Hepatocyte (in vitro differentiated cells): Measurements from ENCODE around the gene NR2C2. TPM values are rescaled to one million over a fixed set of nuclear protein-coding genes. Genes with fewer than 3 reads are reported as not detected.

Experiments used
- DNase-seq: peaks from one replicate; pipeline ENCODE4 v3.0.0-alpha.2; 2016; ENCODE audit warnings: low spot score
- H2AFZ ChIP-seq: fragments of 200-600 bp; sonication (generic); 2 replicates; pipeline ENCODE4 v1.6.0; 2016; ENCODE audit warnings: antibody characterized with exemption, mild to moderate bottlenecking
- H3K27ac ChIP-seq: fragments of 200-600 bp; sonication (generic); 2 replicates; pipeline ENCODE4 v1.5.1; 2016; ENCODE audit warnings: mild to moderate bottlenecking
- H3K27me3 ChIP-seq: fragments of 200-600 bp; sonication (generic); 2 replicates; pipeline ENCODE4 v1.6.1; 2016
- H3K36me3 ChIP-seq: fragments of 200-600 bp; sonication (generic); replicated peaks from 2 replicates; pipeline ENCODE4 v1.5.1; 2016; ENCODE audit warnings: low read depth; ENCODE audit not compliant: insufficient read depth
- H3K4me1 ChIP-seq: fragments of 200-600 bp; sonication (generic); 2 replicates; pipeline ENCODE4 v1.5.1; 2016; ENCODE audit warnings: mild to moderate bottlenecking, moderate library complexity; ENCODE audit not compliant: insufficient read depth
- H3K4me2 ChIP-seq: fragments of 200-600 bp; sonication (generic); 2 replicates; pipeline ENCODE4 v1.6.0; 2016
- H3K4me3 ChIP-seq: fragments of 200-600 bp; sonication (generic); 2 replicates; pipeline ENCODE4 v1.5.1; 2016; ENCODE audit warnings: mild to moderate bottlenecking
- H3K79me2 ChIP-seq: fragments of 200-600 bp; sonication (generic); 2 replicates; pipeline ENCODE4 v1.6.0; 2017; ENCODE audit warnings: mild to moderate bottlenecking
- H3K9me2 ChIP-seq: fragments of 200-600 bp; sonication (generic); replicated peaks from 2 replicates; pipeline ENCODE4 v1.6.0; 2017; ENCODE audit warnings: mild to moderate bottlenecking; ENCODE audit not compliant: insufficient read depth
- H3K9me3 ChIP-seq: fragments of 200-600 bp; sonication (generic); 2 replicates; pipeline ENCODE4 v1.5.1; 2016; ENCODE audit warnings: low read depth, mild to moderate bottlenecking
- H4K20me1 ChIP-seq: fragments of 200-600 bp; sonication (generic); 2 replicates; pipeline ENCODE4 v1.6.0; 2016; ENCODE audit warnings: mild to moderate bottlenecking; ENCODE audit not compliant: insufficient read depth, poor library complexity, severe bottlenecking
- EZH2 ChIP-seq: fragments of 200-600 bp; sonication (generic); IDR thresholded peaks from 2 replicates; pipeline ENCODE4 v1.6.1; 2016; ENCODE audit warnings: antibody characterized with exemption, mild to moderate bottlenecking, borderline replicate concordance
- EZH2phosphoT487 ChIP-seq: fragments of 200-600 bp; sonication (generic); IDR thresholded peaks from one replicate; pipeline ENCODE4 v1.6.1; 2018; ENCODE audit warnings: antibody characterized with exemption, mild to moderate bottlenecking, low read depth, moderate library complexity; ENCODE audit not compliant: unreplicated experiment, severe bottlenecking
- WGBS: methylation state at CpG from one replicate; pipeline ENCODE4 v1.1.6; 2016; ENCODE audit warnings: low lambda C conversion rate; ENCODE audit errors: missing lambda C conversion rate; 5-methylcytosine and 5-hydroxymethylcytosine counted together
- polyA plus RNA-seq: library from polyadenylated mRNA; unstranded; fragments of >200 nt; fragmentation: Nextera tagmentation; extraction: Ambion mirVana; gene quantifications from 2 replicates; pipeline ENCODE4 v1.2.1, GENCODE V29; 2016
- total RNA-seq: library from RNA; depleted of rRNA; stranded (reverse); fragments of >200 nt; gene quantifications from 2 replicates; pipeline ENCODE4 v1.2.3, GENCODE V29; 2014
- TF ChIP-seq, protein P1 (sequence below): fragments of 200-600 bp; sonication (generic); IDR thresholded peaks from 2 replicates; pipeline ENCODE4 v1.5.1; 2016; ENCODE audit warnings: antibody characterized with exemption, mild to moderate bottlenecking; ENCODE audit not compliant: poor library complexity

NR2C2 gene
- total and polyA plus RNA-seq, 2 experiments from 2014 or later: 14.7 to 29.6 TPM

DNA sequence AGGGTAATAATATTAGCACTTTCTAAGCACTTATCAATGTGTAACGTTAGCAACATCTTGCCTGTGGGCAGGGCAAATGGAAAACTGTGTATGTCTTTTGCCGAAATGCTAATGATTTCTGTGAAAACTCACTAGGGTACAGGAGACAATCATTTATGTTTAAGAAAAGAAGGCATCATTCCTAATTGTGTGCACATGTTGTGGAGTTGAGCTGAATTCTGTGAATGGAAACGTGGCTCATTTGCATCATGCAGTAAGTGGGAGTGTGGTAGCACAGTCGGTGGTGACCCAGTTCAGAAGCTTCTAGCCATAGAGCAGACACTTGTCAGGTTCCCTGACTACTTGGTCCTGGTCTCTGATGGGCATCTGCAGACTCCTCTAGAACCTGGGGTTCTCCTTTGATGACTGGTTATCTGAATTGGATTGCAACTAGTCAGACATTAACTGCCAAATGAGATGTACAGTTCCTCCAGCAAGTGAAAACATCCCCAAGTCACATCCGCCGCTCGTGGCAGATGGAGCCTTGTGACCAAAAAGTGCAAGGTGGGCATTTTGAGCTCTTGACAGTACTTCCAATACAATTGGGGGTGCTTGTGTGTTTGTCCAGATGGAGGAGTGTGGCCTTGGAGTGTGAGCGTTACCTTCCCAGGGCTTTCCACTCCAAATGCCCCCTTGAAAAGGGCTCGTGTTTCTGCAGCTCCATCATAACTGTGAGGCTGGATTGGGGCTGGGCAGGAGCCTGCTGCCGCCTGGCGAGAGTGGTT, 96.2 kb downstream of the NR2C2 start:
- Histone ChIP-seq H3K27ac (no peak overlapping the region), H3K9me2 (no peaks in the 10 kb centered on the region), H3K27me3 (no peaks in the 10 kb centered on the region), H3K9me3 (no peaks in the 10 kb centered on the region), H4K20me1 (no peaks in the 10 kb centered on the region), H3K4me3 (no peak overlapping the region), H2AFZ (no peak overlapping the region), H3K4me2 (no peak overlapping the region), H3K36me3 (no peaks in the 10 kb centered on the region), H3K79me2 (no peaks in the 10 kb centered on the region), H3K4me1 (no peaks in the 10 kb centered on the region)
- 86% methylated on average over 11 of the region's 11 CpGs for WGBS
- TF ChIP-seq, protein P1, sequence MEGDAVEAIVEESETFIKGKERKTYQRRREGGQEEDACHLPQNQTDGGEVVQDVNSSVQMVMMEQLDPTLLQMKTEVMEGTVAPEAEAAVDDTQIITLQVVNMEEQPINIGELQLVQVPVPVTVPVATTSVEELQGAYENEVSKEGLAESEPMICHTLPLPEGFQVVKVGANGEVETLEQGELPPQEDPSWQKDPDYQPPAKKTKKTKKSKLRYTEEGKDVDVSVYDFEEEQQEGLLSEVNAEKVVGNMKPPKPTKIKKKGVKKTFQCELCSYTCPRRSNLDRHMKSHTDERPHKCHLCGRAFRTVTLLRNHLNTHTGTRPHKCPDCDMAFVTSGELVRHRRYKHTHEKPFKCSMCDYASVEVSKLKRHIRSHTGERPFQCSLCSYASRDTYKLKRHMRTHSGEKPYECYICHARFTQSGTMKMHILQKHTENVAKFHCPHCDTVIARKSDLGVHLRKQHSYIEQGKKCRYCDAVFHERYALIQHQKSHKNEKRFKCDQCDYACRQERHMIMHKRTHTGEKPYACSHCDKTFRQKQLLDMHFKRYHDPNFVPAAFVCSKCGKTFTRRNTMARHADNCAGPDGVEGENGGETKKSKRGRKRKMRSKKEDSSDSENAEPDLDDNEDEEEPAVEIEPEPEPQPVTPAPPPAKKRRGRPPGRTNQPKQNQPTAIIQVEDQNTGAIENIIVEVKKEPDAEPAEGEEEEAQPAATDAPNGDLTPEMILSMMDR: no peak
- no peak for TF ChIP-seq EZH2phosphoT487
- no peak for TF ChIP-seq EZH2
- no peak for DNase-seq

DNA sequence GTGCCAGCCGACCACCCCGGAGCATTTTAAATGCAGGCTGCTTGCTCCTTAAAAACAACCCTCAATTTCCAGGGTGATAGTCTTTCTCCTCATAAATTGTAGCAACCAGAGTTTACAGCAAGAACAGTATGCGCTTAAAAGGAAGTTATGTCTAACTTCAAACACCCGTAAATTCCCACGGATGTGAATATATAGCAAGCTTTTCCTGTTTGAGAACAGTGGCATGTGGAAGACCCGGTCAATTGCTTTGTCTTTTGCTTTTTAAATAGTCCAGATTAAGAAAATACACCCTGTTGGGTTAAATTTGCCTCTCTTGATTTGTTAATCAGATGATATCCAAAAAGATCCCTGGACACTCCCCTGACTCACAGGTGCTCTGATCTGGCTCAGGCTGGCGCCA, 96.9 kb downstream of the NR2C2 start:
- 72% methylated on average over 7 of the region's 7 CpGs for WGBS
- Histone ChIP-seq H3K36me3 (no peaks in the 10 kb centered on the region), H3K27ac (no peak overlapping the region), H4K20me1 (peaks cover 5% of the 10 kb centered on the region), H3K9me2 (no peaks in the 10 kb centered on the region), H3K9me3 (no peaks in the 10 kb centered on the region), H2AFZ (no peak overlapping the region), H3K4me3 (no peak overlapping the region), H3K4me1 (no peaks in the 10 kb centered on the region), H3K79me2 (peaks cover 5% of the 10 kb centered on the region), H3K27me3 (no peaks in the 10 kb centered on the region), H3K4me2 (no peak overlapping the region)
- DNase-seq: no peak
- TF ChIP-seq, protein P1: no peak
- TF ChIP-seq EZH2 (no peak), EZH2phosphoT487 (no peak)

DNA sequence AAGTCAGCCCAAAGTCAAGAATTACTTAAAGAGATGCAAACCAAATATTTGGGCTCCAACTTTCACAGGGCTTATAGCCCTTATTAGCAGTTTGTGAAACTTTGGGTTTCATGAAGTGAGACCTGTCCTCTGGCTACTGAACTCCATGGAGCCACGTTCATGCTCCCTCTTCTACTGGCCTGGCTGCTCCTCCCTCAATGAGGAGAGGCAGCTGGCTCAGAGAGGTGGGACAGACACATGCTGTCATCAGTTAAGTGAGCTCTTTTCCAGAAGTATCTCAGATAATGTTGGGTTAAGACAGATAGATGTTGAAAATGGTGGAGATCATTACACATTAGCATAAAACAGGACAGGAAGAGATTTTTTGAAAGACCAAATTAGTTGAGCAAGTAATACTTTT, 98.3 kb downstream of the NR2C2 start:
- Histone ChIP-seq H2AFZ (no peak overlapping the region), H3K4me2 (no peak overlapping the region), H3K9me3 (no peaks in the 10 kb centered on the region), H3K4me1 (no peaks in the 10 kb centered on the region), H3K27ac (no peak overlapping the region), H4K20me1 (peaks cover 6% of the 10 kb centered on the region), H3K9me2 (no peaks in the 10 kb centered on the region), H3K36me3 (no peaks in the 10 kb centered on the region), H3K4me3 (no peak overlapping the region), H3K27me3 (no peaks in the 10 kb centered on the region), H3K79me2 (peaks cover 12% of the 10 kb centered on the region)
- DNase-seq: no peak
- 86% methylated on average over 1 of the region's 1 CpG for WGBS
- TF ChIP-seq EZH2 (no peak), EZH2phosphoT487 (no peak)
- TF ChIP-seq, protein P1: no peak
